Lung (tissue), 12 donors: ENCODE measurements around the gene CD276. TPM values are rescaled to one million over a fixed set of nuclear protein-coding genes. Genes with fewer than 3 reads are reported as not detected.

Experiments
- ATAC-seq: fragments of 200-7000 bp; cut with Tn5 transposase; one replicate; pipeline ENCODE4 v1.9.1; 2020; ENCODE audit warnings: moderate number of reproducible peaks; ENCODE audit not compliant: insufficient read depth, low FRiP score
- DNase-seq, 3 donors: peaks; one replicate each; pipeline ENCODE4 v3.0.0-alpha.2; 2013 to 2017
- H3K27ac ChIP-seq, 2 donors: one replicate each; pipeline ENCODE4 v1.5.1; 2013; ENCODE audit warnings: mild to moderate bottlenecking in 2 of 2, moderate library complexity in 2 of 2, control low read depth in 1 of 2, inconsistent platforms in 1 of 2, low read depth in 1 of 2, low read length in 1 of 2
- H3K27me3 ChIP-seq, 3 donors: one replicate each; pipeline ENCODE4 v1.5.1; 2013; ENCODE audit warnings: low read length in 2 of 3; ENCODE audit not compliant: control insufficient read depth in 3 of 3, insufficient read depth in 3 of 3
- H3K36me3 ChIP-seq, 4 donors: one replicate each; pipeline ENCODE4 v1.5.1; 2013; ENCODE audit warnings: low read length in 4 of 4, mild to moderate bottlenecking in 1 of 4, moderate library complexity in 1 of 4; ENCODE audit not compliant: control insufficient read depth in 4 of 4, insufficient read depth in 4 of 4
- H3K4me1 ChIP-seq, 5 donors: one replicate each; pipeline ENCODE4 v1.5.1; 2013; ENCODE audit warnings: low read length in 5 of 5, mild to moderate bottlenecking in 2 of 5, moderate library complexity in 1 of 5; ENCODE audit not compliant: control insufficient read depth in 5 of 5, insufficient read depth in 5 of 5
- H3K4me3 ChIP-seq: one replicate; pipeline ENCODE4 v1.5.1; 2013; ENCODE audit warnings: mild to moderate bottlenecking, control low read depth, moderate library complexity
- H3K9ac ChIP-seq, 2 donors: one replicate each; pipeline ENCODE4 v1.5.1; 2013; ENCODE audit warnings: low read length in 2 of 2, control low read depth in 1 of 2; ENCODE audit not compliant: insufficient read depth in 1 of 2
- H3K9me3 ChIP-seq, 4 donors: one replicate each; pipeline ENCODE4 v1.5.1; 2013; ENCODE audit warnings: low read length in 3 of 4, mild to moderate bottlenecking in 1 of 4, moderate library complexity in 1 of 4; ENCODE audit not compliant: control insufficient read depth in 4 of 4, insufficient read depth in 3 of 4
- WGBS, 2 donors: extraction: QIAGEN DNeasy Blood & Tissue Kit; methylation state at CpG; one replicate each; pipeline ENCODE4 v1.1.7; 2013; 5-methylcytosine and 5-hydroxymethylcytosine counted together
- polyA plus RNA-seq, 2 donors: library from polyadenylated mRNA; stranded (reverse); fragments of 200-250 nt; gene quantifications; one replicate each; pipeline ENCODE4 v1.2.1, GENCODE V29; 2013
- total RNA-seq, 2 donors: library from RNA; depleted of rRNA in 1 of 2; stranded (reverse); fragments of >200 nt in 1 of 2; gene quantifications; one replicate each; pipeline ENCODE4 v1.2.1, GENCODE V29; 2014 to 2021
- TF ChIP-seq, protein P1 (sequence below): IDR thresholded peaks from 2 replicates; pipeline ENCODE4 v1.5.1; 2012; ENCODE audit warnings: mild to moderate bottlenecking; ENCODE audit errors: control extremely low read depth, extremely low read depth
- donor health status: control.
- donor health status: control.
- donor health status: Bipolar disorder and iron deficiency.
- donor health status: healthy.
- donor health status: DM: yes; HTN: yes; CAD: no.

Gene CD276
- total and polyA plus RNA-seq, 4 donors: 33.8 to 71.1 (median 37.1) TPM

DNA sequence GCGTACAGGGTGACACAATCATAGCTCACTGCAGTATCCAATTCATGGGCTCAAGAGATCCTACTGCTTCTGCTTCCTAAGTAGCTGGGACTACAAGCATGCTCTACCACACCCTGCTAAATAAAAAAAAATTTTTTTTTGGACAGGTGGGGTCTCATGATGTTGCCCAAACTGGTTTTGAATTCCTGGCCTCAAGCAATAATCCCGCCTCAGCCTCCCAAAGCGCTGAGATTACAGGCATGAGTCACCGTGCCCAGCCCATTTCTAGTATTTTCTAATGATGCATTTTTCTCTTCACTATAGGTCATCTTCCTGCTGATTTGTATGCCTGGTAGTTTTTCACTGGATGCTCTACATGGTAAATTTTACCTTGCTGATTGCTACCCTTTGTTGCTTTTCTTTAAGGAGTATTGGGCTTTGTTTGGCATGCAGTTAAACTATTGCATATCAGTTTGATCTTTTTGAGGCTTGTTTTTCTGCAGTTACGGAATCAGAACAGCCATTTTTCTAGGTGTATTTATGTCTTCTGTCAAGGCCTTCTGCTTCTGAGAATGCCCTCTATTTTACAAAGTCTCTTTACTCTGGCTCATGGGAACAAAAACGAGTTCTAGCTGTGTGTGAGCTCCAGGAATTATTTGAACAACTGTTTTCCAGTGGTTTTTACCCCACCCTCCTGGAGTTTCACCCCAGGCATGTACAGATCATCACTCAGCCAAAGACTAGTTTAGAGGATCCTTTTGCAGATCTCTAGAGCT is 36.7 kb upstream of the CD276 start:
- Histone ChIP-seq H3K9ac (no peak overlapping the region), H3K9me3 (no peaks in the 10 kb centered on the region), H3K27ac (no peak overlapping the region), H3K36me3 (no peaks in the 10 kb centered on the region), H3K27me3 (no peaks in the 10 kb centered on the region), H3K4me1 (no peaks in the 10 kb centered on the region), H3K4me3 (no peak overlapping the region)
- 73% methylated on average over 6 of the region's 6 CpGs for WGBS, 2 donors
- DNase-seq: no peak
- TF ChIP-seq, protein P1, sequence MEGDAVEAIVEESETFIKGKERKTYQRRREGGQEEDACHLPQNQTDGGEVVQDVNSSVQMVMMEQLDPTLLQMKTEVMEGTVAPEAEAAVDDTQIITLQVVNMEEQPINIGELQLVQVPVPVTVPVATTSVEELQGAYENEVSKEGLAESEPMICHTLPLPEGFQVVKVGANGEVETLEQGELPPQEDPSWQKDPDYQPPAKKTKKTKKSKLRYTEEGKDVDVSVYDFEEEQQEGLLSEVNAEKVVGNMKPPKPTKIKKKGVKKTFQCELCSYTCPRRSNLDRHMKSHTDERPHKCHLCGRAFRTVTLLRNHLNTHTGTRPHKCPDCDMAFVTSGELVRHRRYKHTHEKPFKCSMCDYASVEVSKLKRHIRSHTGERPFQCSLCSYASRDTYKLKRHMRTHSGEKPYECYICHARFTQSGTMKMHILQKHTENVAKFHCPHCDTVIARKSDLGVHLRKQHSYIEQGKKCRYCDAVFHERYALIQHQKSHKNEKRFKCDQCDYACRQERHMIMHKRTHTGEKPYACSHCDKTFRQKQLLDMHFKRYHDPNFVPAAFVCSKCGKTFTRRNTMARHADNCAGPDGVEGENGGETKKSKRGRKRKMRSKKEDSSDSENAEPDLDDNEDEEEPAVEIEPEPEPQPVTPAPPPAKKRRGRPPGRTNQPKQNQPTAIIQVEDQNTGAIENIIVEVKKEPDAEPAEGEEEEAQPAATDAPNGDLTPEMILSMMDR: no peak
- no peak for ATAC-seq

- WGBS, 2 donors: 78 to 95% methylated on average over 2 of the region's 2 CpGs
- H3K9me3 ChIP-seq: no peaks in the 10 kb centered on the region
- DNase-seq (no peak), ATAC-seq (no peak)
- no peak overlapping the region for H3K27ac ChIP-seq
- TF ChIP-seq, protein P1: no peak
- H3K4me3 ChIP-seq: no peak overlapping the region
- no peak overlapping the region for H3K9ac ChIP-seq
- H3K4me1 ChIP-seq: no peaks in the 10 kb centered on the region
- H3K36me3 ChIP-seq: no peaks in the 10 kb centered on the region
- no peaks in the 10 kb centered on the region for H3K27me3 ChIP-seq
Observed at GRCh38 chr15:73648014-73648295, 36.2 kb upstream of the CD276 start.

- Histone ChIP-seq H3K9ac (no peak overlapping the region), H3K27ac (no peak overlapping the region), H3K4me3 (no peak overlapping the region), H3K4me1 (no peaks in the 10 kb centered on the region), H3K9me3 (no peaks in the 10 kb centered on the region), H3K36me3 (no peaks in the 10 kb centered on the region), H3K27me3 (no peaks in the 10 kb centered on the region)
- ATAC-seq (no peak), DNase-seq (no peak)
- WGBS, 2 donors: 46 to 65% methylated on average over 3 of the region's 3 CpGs
- TF ChIP-seq, protein P1: no peak
Observed at GRCh38 chr15:73650416-73651126, 33.6 kb upstream of the CD276 start.
